OCI-LY7 (cell line): ENCODE results near the gene MYRIP.

ENCODE experiments used
- CTCF ChIP-seq: fragments of 200-600 bp; sonication (generic); conservative IDR thresholded peaks from 2 replicates; pipeline ENCODE4 v1.5.1; 2014; ENCODE audit warnings: mild to moderate bottlenecking, antibody characterized with exemption, low read length, moderate library complexity, mixed read lengths
- EZH2phosphoT487 ChIP-seq: fragments of 200-600 bp; sonication (generic); IDR thresholded peaks from 2 replicates; pipeline ENCODE4 v1.6.1; 2018; ENCODE audit warnings: low read depth, borderline replicate concordance, mild to moderate bottlenecking, mixed run types, antibody characterized with exemption, low read length, moderate library complexity, mixed read lengths

- TF ChIP-seq CTCF (no peak), EZH2phosphoT487 (no peak)
These were observed 488.7 kb downstream of the MYRIP start for GRCh38 chr3:40298075-40298474.
